Lung (tissue), 12 donors: Measurements from ENCODE around the gene SLC5A2. TPM values are rescaled to one million over a fixed set of nuclear protein-coding genes. Genes with fewer than 3 reads are reported as not detected.

Experiments
- ATAC-seq: fragments of 200-7000 bp; cut with Tn5 transposase; one replicate; pipeline ENCODE4 v1.9.1; 2020; ENCODE audit warnings: moderate number of reproducible peaks; ENCODE audit not compliant: insufficient read depth, low FRiP score
- DNase-seq, 3 donors: peaks; one replicate each; pipeline ENCODE4 v3.0.0-alpha.2; 2013 to 2017
- H3K27ac ChIP-seq, 2 donors: one replicate each; pipeline ENCODE4 v1.5.1; 2013; ENCODE audit warnings: mild to moderate bottlenecking in 2 of 2, moderate library complexity in 2 of 2, control low read depth in 1 of 2, inconsistent platforms in 1 of 2, low read depth in 1 of 2, low read length in 1 of 2
- H3K27me3 ChIP-seq, 3 donors: one replicate each; pipeline ENCODE4 v1.5.1; 2013; ENCODE audit warnings: low read length in 2 of 3; ENCODE audit not compliant: control insufficient read depth in 3 of 3, insufficient read depth in 3 of 3
- H3K36me3 ChIP-seq, 4 donors: one replicate each; pipeline ENCODE4 v1.5.1; 2013; ENCODE audit warnings: low read length in 4 of 4, mild to moderate bottlenecking in 1 of 4, moderate library complexity in 1 of 4; ENCODE audit not compliant: control insufficient read depth in 4 of 4, insufficient read depth in 4 of 4
- H3K4me1 ChIP-seq, 5 donors: one replicate each; pipeline ENCODE4 v1.5.1; 2013; ENCODE audit warnings: low read length in 5 of 5, mild to moderate bottlenecking in 2 of 5, moderate library complexity in 1 of 5; ENCODE audit not compliant: control insufficient read depth in 5 of 5, insufficient read depth in 5 of 5
- H3K4me3 ChIP-seq: one replicate; pipeline ENCODE4 v1.5.1; 2013; ENCODE audit warnings: mild to moderate bottlenecking, control low read depth, moderate library complexity
- H3K9ac ChIP-seq, 2 donors: one replicate each; pipeline ENCODE4 v1.5.1; 2013; ENCODE audit warnings: low read length in 2 of 2, control low read depth in 1 of 2; ENCODE audit not compliant: insufficient read depth in 1 of 2
- H3K9me3 ChIP-seq, 4 donors: one replicate each; pipeline ENCODE4 v1.5.1; 2013; ENCODE audit warnings: low read length in 3 of 4, mild to moderate bottlenecking in 1 of 4, moderate library complexity in 1 of 4; ENCODE audit not compliant: control insufficient read depth in 4 of 4, insufficient read depth in 3 of 4
- CTCF ChIP-seq: IDR thresholded peaks from 2 replicates; pipeline ENCODE4 v1.5.1; 2012; ENCODE audit warnings: mild to moderate bottlenecking; ENCODE audit errors: control extremely low read depth, extremely low read depth
- WGBS, 2 donors: extraction: QIAGEN DNeasy Blood & Tissue Kit; methylation state at CpG; one replicate each; pipeline ENCODE4 v1.1.7; 2013; 5-methylcytosine and 5-hydroxymethylcytosine counted together
- polyA plus RNA-seq, 2 donors: library from polyadenylated mRNA; stranded (reverse); fragments of 200-250 nt; gene quantifications; one replicate each; pipeline ENCODE4 v1.2.1, GENCODE V29; 2013
- total RNA-seq, 2 donors: library from RNA; depleted of rRNA in 1 of 2; stranded (reverse); fragments of >200 nt in 1 of 2; gene quantifications; one replicate each; pipeline ENCODE4 v1.2.1, GENCODE V29; 2014 to 2021
- donor health status: control.
- donor health status: control.
- donor health status: Bipolar disorder and iron deficiency.
- donor health status: healthy.
- donor health status: DM: yes; HTN: yes; CAD: no.

Gene SLC5A2
- total and polyA plus RNA-seq, 4 donors, result 0.85 to 3.1 (median 2.3) TPM

DNA sequence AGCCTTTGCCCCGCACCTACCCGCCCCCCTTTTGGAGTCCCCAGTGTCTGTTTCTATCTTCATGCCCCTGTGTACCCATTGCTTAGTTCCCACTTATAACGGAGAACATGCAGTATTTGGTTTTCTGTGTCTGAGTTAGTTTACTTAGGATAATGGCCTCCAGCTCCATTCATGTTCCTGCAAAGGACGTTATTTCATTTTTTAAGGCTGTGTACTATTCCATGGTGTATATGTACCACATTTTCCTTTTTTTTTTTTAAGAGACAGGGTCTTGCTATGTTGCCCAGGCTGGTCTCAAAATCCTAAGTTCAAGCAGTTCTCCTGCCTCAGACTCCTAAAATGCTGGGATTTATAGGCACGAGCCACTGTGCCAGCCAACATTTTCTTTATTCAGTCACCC, 15.1 kb upstream of the SLC5A2 start:
- no peaks in the 10 kb centered on the region for H3K9me3 ChIP-seq
- no peak overlapping the region for H3K27ac ChIP-seq
- DNase-seq (no peak), ATAC-seq (no peak)
- H3K4me3 ChIP-seq, result no peak overlapping the region
- H3K36me3 ChIP-seq, result peaks cover 3 to 30% (median 8%) of the 10 kb centered on the region in 4 donors
- 88 to 93% methylated on average over 5 of the region's 5 CpGs for WGBS, 2 donors
- no peaks in the 10 kb centered on the region for H3K27me3 ChIP-seq
- no peak overlapping the region for H3K9ac ChIP-seq
- H3K4me1 ChIP-seq, result peaks cover 0 to 15% (median 5%) of the 10 kb centered on the region in 5 donors
- TF ChIP-seq CTCF, result no peak

- Histone ChIP-seq H3K27me3 (no peaks in the 10 kb centered on the region), H3K4me1 (peaks cover 0 to 23% (median 8%) of the 10 kb centered on the region in 5 donors), H3K27ac (no peak overlapping the region), H3K4me3 (no peak overlapping the region), H3K9ac (no peak overlapping the region), H3K36me3 (peaks cover 9 to 27% (median 13%) of the 10 kb centered on the region in 4 donors), H3K9me3 (no peaks in the 10 kb centered on the region)
- TF ChIP-seq CTCF, result no peak
- ATAC-seq (no peak), DNase-seq (no peak)
- 85 to 91% methylated on average over 3 of the region's 3 CpGs for WGBS, 2 donors
Measured at GRCh38 chr16:31470615-31471014, 12.3 kb upstream of the SLC5A2 start.

- Histone ChIP-seq H3K36me3 (peaks cover 6 to 26% (median 13%) of the 10 kb centered on the region in 4 donors), H3K27ac (peak overlapping the region; percentile 76 to 85), H3K4me1 (peaks cover 0 to 23% (median 8%) of the 10 kb centered on the region in 5 donors), H3K4me3 (peak overlapping the region; percentile 62), H3K9me3 (no peaks in the 10 kb centered on the region), H3K27me3 (no peaks in the 10 kb centered on the region), H3K9ac (peak overlapping the region; percentile 82 to 89)
- DNase-seq, result peak in 1 of 3 donors; percentile 42
- no peak for TF ChIP-seq CTCF
- 41 to 53% methylated on average over 15 of the region's 15 CpGs for WGBS, 2 donors
- no peak for ATAC-seq
Measured at GRCh38 chr16:31471241-31471874, 11.6 kb upstream of the SLC5A2 start.
